Panc1 (cell line): ENCODE results near the gene PRLR. TPM values are rescaled to one million over a fixed set of nuclear protein-coding genes. Genes with fewer than 3 reads are reported as not detected.

Source experiments
- ATAC-seq: fragments of 200-7000 bp; cut with Tn5 transposase; 2 replicates; pipeline ENCODE4 v1.9.1; 2020; ENCODE audit warnings: mild to moderate bottlenecking, moderate library complexity
- BruUV-seq: library from RNA; stranded (reverse); fragments of 400-500 nt; replicated peaks from 2 replicates; lab custom pipeline; 2021; lab: Mats Ljungman, UMichigan
- CTCF ChIA-PET: fragments of 300-600 bp; sonication (Branson Sonifier 250); formaldehyde crosslinking; loops from one replicate; lab custom pipeline; 2022; ENCODE audit warnings: antibody characterized with exemption; lab: Charles Lee
- POLR2A ChIA-PET: fragments of 300-600 bp; sonication (Branson Sonifier 250); formaldehyde crosslinking; loops from one replicate; lab custom pipeline; 2022; ENCODE audit warnings: antibody characterized with exemption; lab: Charles Lee
- DNase-seq: peaks from one replicate; pipeline ENCODE4 v3.0.0-alpha.2; 2010; ENCODE audit warnings: low read depth, low spot score
- H3K27ac ChIP-seq: 2 replicates; pipeline ENCODE4 v1.5.1; 2011; ENCODE audit warnings: mild to moderate bottlenecking, low read length, inconsistent platforms
- H3K27me3 ChIP-seq: fragments of 200-500 bp; sonication (Bioruptor generic); 2 replicates; pipeline ENCODE4 v1.6.0; 2014; ENCODE audit warnings: low read length, inconsistent platforms; ENCODE audit not compliant: control insufficient read depth, insufficient read depth
- H3K36me3 ChIP-seq: fragments of 200-500 bp; sonication (Bioruptor generic); 2 replicates; pipeline ENCODE4 v1.5.1; 2014; ENCODE audit warnings: inconsistent platforms, mild to moderate bottlenecking, low read length, moderate library complexity; ENCODE audit not compliant: control insufficient read depth, insufficient read depth
- H3K4me1 ChIP-seq: 2 replicates; pipeline ENCODE4 v1.5.1; 2011; ENCODE audit warnings: inconsistent platforms, mild to moderate bottlenecking, low read length, moderate library complexity; ENCODE audit not compliant: control insufficient read depth, insufficient read depth
- H3K4me3 ChIP-seq, 2 experiments: 2 replicates each; pipeline ENCODE4 v1.5.1; 2011 to 2012; ENCODE audit warnings: low read depth in 2 of 2, low read length in 2 of 2, mild to moderate bottlenecking in 2 of 2, inconsistent platforms in 1 of 2, moderate library complexity in 1 of 2
- H3K9me3 ChIP-seq: fragments of 200-500 bp; sonication (Bioruptor generic); 2 replicates; pipeline ENCODE4 v1.5.1; 2014; ENCODE audit warnings: low read depth, mild to moderate bottlenecking, inconsistent platforms, low read length, moderate library complexity; ENCODE audit not compliant: control insufficient read depth, insufficient read depth
- POLR2AphosphoS5 ChIP-seq: IDR thresholded peaks from 2 replicates; pipeline ENCODE4 v1.6.1; 2012; ENCODE audit warnings: mild to moderate bottlenecking, low read depth, low read length, moderate library complexity
- SIN3A ChIP-seq: IDR thresholded peaks from 2 replicates; pipeline ENCODE4 v1.6.1; 2012; ENCODE audit warnings: low read depth, mild to moderate bottlenecking, low read length, moderate library complexity, borderline replicate concordance; ENCODE audit not compliant: insufficient read depth
- TCF7L2 ChIP-seq: IDR thresholded peaks from 2 replicates; pipeline ENCODE4 v1.6.1; 2011; ENCODE audit warnings: mild to moderate bottlenecking, low read depth, low read length, inconsistent platforms
- in situ Hi-C: cut with HindIII; loops from 2 replicates; pipeline ENCODE4 v1.10.0; 2016; ENCODE audit warnings: low sequenced_read_pairs, low pct_unique_long_range_greater_than_20kb
- intact Hi-C: fragments of 100-400 bp; cut with micrococcal nuclease; formaldehyde crosslinking; loops from one replicate; pipeline ENCODE4 v1.10.0; 2022; ENCODE audit not compliant: unreplicated experiment
- total RNA-seq: library from RNA; stranded (reverse); gene quantifications from one replicate; pipeline ENCODE4 v1.2.1, GENCODE V29; 2021; ENCODE audit not compliant: unreplicated experiment
- TF ChIP-seq, protein P1 (sequence below), 2 experiments: IDR thresholded peaks; 2 replicates each; pipeline ENCODE4 v1.6.1; 2011 to 2012; ENCODE audit warnings: low read depth in 2 of 2, control low read depth in 1 of 2, low read length in 1 of 2, mild to moderate bottlenecking in 1 of 2, moderate library complexity in 1 of 2; ENCODE audit not compliant: insufficient read depth in 1 of 2
- TF ChIP-seq, protein P2 (sequence below): fragments of 450-650 bp; IDR thresholded peaks from 2 replicates; pipeline ENCODE4 v1.5.1; 2017; ENCODE audit warnings: mild to moderate bottlenecking

PRLR gene
- total RNA-seq, 1 experiment from 2014 or later: 0.46 TPM

DNA sequence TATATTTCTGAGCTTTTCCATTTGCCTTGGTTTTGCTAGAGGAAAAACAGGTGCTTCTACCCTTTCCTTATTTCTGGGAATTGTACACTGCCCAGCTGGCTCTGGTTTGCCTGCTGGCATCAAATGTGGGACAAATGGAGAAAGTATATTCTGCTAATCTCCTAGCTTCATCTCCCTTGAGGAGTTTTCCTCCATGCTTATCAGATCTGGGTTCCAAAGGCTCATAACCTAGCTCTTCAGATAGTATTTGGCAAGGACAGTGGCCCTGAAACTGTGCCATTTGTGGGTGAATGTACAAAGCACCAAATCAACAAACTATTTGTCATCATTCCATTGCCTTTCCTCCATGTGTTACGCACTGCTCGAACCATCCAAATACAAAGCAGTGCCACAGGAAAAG is 16.2 kb downstream of the PRLR start:
- ChIA-PET POLR2A (no interaction called here), CTCF (no interaction called here)
- TF ChIP-seq, protein P1, sequence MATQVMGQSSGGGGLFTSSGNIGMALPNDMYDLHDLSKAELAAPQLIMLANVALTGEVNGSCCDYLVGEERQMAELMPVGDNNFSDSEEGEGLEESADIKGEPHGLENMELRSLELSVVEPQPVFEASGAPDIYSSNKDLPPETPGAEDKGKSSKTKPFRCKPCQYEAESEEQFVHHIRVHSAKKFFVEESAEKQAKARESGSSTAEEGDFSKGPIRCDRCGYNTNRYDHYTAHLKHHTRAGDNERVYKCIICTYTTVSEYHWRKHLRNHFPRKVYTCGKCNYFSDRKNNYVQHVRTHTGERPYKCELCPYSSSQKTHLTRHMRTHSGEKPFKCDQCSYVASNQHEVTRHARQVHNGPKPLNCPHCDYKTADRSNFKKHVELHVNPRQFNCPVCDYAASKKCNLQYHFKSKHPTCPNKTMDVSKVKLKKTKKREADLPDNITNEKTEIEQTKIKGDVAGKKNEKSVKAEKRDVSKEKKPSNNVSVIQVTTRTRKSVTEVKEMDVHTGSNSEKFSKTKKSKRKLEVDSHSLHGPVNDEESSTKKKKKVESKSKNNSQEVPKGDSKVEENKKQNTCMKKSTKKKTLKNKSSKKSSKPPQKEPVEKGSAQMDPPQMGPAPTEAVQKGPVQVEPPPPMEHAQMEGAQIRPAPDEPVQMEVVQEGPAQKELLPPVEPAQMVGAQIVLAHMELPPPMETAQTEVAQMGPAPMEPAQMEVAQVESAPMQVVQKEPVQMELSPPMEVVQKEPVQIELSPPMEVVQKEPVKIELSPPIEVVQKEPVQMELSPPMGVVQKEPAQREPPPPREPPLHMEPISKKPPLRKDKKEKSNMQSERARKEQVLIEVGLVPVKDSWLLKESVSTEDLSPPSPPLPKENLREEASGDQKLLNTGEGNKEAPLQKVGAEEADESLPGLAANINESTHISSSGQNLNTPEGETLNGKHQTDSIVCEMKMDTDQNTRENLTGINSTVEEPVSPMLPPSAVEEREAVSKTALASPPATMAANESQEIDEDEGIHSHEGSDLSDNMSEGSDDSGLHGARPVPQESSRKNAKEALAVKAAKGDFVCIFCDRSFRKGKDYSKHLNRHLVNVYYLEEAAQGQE (IDR thresholded peaks at IDR 0.05; ENCODE audit: insufficient read depth in 1 of 2, low read depth in 2 of 2, low read length in 1 of 2): no peak
- TF ChIP-seq SIN3A (no peak), POLR2AphosphoS5 (no peak), TCF7L2 (no peak)
- TF ChIP-seq, protein P2, sequence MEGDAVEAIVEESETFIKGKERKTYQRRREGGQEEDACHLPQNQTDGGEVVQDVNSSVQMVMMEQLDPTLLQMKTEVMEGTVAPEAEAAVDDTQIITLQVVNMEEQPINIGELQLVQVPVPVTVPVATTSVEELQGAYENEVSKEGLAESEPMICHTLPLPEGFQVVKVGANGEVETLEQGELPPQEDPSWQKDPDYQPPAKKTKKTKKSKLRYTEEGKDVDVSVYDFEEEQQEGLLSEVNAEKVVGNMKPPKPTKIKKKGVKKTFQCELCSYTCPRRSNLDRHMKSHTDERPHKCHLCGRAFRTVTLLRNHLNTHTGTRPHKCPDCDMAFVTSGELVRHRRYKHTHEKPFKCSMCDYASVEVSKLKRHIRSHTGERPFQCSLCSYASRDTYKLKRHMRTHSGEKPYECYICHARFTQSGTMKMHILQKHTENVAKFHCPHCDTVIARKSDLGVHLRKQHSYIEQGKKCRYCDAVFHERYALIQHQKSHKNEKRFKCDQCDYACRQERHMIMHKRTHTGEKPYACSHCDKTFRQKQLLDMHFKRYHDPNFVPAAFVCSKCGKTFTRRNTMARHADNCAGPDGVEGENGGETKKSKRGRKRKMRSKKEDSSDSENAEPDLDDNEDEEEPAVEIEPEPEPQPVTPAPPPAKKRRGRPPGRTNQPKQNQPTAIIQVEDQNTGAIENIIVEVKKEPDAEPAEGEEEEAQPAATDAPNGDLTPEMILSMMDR: no peak
- no TSS peak for BruUV-seq
- no peak overlapping the region for H3K4me3 ChIP-seq
- ATAC-seq: no peak
- H3K4me1 ChIP-seq: no peaks in the 10 kb centered on the region
- no peak for DNase-seq
- H3K27me3 ChIP-seq: no peaks in the 10 kb centered on the region
- H3K9me3 ChIP-seq: no peaks in the 10 kb centered on the region
- no peak overlapping the region for H3K27ac ChIP-seq
- intact Hi-C loops: no loop called here
- no peaks in the 10 kb centered on the region for H3K36me3 ChIP-seq
- in situ Hi-C loops: no loop called here

DNA sequence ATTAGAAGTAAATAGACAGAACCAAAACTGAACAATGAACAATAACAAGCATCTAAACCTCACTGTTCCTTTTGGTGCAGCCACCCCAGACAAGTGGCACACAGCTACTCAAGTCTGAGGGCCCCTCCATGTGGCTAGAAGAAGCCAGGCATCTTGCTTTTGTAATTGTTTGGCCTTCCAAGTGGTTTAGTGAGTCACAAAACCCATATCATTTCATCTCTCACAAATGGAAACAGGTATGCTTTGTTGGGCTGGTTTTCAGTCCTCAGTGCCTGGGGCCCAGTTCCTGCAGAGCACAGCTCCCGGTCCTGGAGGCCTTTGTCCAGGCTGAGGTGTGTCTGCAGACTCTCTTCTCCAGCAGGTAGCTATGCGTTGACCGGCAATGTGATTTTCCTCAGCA is 16.7 kb downstream of the PRLR start:
- no peaks in the 10 kb centered on the region for H3K4me1 ChIP-seq
- ATAC-seq (no peak), DNase-seq (no peak)
- H3K36me3 ChIP-seq: no peaks in the 10 kb centered on the region
- CTCF ChIA-PET: no interaction called here
- H3K9me3 ChIP-seq: no peaks in the 10 kb centered on the region
- POLR2A ChIA-PET: no interaction called here
- BruUV-seq: no TSS peak
- no peak overlapping the region for H3K27ac ChIP-seq
- TF ChIP-seq, protein P1 (IDR thresholded peaks at IDR 0.05; ENCODE audit: insufficient read depth in 1 of 2, low read depth in 2 of 2, low read length in 1 of 2): no peak
- TF ChIP-seq SIN3A: no peak
- TF ChIP-seq, protein P2: no peak
- TF ChIP-seq POLR2AphosphoS5: no peak
- TF ChIP-seq TCF7L2: no peak
- no peaks in the 10 kb centered on the region for H3K27me3 ChIP-seq
- in situ Hi-C loops: no loop called here
- intact Hi-C loops: no loop called here
- H3K4me3 ChIP-seq: no peak overlapping the region
